GM21723 (cell line): Measurements from ENCODE around the gene SCUBE1.

ENCODE experiments used
- ATAC-seq: cut with Tn5 transposase; IDR thresholded peaks from one replicate; pipeline ENCODE4 v1.9.1; 2021; ENCODE audit warnings: mild to moderate bottlenecking, moderate library complexity; ENCODE audit not compliant: unreplicated experiment

SCUBE1 gene

DNA sequence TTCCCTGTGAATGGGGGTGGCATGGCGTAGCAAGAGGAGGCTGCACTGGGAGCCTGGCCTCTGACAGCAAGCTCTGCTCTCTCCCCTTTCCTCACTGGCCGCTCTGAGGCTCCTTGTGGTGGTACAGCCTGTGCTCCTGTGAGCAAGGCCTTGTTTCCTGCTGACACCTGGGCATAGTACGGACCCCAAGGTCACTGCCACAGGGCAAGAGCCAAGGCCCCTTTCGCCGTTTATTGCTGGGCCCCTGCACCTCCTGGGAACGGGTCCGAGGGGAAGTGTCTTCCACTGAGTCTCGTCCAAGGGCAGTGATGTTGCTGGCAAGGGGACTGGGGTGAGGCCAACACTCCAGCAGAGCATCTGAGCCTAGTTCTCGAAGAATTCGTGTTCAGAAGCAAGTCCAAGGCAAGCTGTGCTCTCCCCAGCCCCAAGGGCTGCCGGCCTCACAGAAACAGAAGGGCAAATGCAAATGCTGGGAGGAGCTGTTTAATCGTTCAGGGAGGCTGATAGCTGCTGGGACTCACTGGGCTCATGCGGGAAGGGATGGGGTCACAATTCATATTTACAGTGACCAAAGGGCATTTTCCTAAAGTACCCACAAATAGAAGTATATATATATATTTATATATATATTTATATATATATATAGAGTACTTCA, 140.3 kb downstream of the SCUBE1 start:
- ATAC-seq = no peak

GRCh38 chr22:43202326-43202725, 140.8 kb downstream of the SCUBE1 start:
- ATAC-seq = no peak

DNA sequence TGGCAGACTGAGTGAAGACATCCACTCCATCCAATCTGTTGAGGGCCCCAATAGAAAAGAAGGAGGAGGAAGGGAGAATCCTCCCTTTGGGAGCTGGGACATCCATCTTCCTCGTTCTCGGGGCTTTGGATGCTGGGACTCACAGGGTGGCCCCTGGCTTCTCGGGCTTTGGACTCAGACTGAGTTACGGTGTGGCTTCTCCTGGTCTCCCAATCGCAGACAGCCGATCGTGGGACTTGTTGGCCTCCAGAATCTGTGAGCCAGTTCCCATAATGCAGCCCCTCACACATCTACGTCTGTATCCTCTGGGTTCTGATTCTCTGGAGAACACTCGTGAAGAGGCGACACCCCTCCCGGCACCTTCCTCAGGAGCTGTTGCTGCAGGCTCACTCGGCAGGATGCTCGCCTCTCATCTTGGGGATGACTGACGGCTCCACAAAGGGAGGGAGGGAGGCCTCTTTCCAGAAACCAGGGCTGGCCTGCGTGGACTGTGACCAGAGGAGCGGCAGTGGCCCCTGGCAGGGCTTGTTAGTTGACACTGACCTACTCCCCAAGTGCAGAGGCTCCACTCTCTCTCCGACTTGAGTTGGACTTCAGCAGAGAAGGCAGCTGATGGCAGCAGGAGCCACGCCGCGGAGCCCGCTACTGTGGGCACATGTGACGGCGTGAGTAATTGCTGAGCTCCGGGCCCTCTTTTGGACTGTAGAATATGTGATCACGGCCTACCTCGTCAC, 141.5 kb downstream of the SCUBE1 start:
- no peak for ATAC-seq

- ATAC-seq = no peak
Measured at GRCh38 chr22:43200555-43200954, 142.6 kb downstream of the SCUBE1 start.

DNA sequence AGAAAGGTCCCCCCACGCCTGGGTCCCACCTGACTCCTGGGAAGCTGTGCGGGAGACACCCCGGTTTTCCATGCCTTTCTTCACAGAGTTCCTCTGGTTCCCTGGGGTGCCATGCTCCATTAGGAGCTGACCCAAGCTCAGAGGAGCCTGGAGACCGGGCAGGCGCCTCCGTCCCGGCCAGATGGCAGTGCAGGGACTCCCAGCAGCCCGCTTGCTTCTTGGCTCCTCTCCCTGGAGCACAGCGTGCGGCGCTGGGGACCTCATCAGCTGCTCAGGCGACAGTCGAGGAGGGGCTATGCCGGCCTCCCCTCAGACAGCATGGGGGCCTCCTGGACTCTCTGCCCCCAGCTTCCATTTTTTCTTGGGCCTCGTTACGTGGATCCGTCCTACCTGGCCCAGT, 143.1 kb downstream of the SCUBE1 start:
- ATAC-seq = no peak

- ATAC-seq = no peak
Measured at GRCh38 chr22:43199541-43199940, 143.6 kb downstream of the SCUBE1 start.

- no peak for ATAC-seq
Measured at GRCh38 chr22:43198936-43199335, 144.2 kb downstream of the SCUBE1 start.

- no peak for ATAC-seq
Measured at GRCh38 chr22:43198126-43198525, 145.0 kb downstream of the SCUBE1 start.

- no peak for ATAC-seq
Measured at GRCh38 chr22:43197271-43197941, 145.8 kb downstream of the SCUBE1 start.

DNA sequence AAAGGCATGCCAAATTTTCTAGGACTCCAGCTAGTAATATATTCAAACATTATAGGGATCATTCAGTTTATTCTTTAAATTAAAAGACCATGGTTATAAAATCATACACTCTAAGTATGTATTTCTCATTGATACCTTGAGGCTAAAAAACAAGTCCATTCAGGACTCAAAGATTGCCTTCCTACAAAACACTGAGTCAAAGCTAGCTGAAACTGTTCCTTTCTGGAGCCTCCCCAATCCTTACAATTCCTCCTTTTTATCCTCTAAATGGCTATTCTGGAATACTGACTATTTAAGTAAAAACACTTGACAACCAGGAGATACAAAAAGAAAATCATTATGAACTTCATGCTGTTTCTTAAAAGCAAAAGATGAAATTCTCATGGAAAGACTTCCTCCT, 151.3 kb downstream of the SCUBE1 start:
- no peak for ATAC-seq

DNA sequence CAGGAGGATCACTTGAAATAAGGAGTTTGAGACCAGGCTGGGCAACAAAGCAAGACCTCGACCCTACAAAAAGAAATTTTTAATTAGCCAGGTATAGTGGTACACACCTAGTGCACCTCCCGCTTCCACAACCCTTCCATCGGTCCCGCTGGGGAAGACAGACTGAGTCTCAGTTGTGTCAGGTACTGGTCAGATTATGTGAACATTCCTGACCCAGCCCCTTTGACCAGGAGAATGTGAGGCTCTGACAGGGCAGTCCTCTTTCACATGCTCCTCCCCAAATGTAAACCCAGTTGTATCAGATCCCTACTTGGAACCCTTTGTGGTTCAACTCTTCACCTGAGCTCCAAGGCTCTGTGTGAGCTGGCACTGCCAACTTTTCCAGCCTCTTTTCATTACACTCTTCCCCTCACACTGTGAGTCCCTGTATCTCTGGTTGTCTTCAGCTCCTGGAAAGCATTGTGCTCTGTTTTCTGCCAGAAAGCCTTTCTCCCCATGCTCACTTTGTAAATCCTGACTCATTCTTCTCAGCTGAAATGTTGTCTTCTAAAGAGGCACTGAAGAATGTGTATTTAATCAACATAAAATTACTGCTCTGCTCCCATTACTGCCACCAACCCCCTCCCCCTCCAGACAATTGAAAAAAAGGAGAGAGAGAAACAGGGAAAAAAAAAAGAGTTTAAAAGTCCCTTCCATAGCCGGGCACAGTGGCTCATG, 154.2 kb downstream of the SCUBE1 start:
- ATAC-seq = no peak

DNA sequence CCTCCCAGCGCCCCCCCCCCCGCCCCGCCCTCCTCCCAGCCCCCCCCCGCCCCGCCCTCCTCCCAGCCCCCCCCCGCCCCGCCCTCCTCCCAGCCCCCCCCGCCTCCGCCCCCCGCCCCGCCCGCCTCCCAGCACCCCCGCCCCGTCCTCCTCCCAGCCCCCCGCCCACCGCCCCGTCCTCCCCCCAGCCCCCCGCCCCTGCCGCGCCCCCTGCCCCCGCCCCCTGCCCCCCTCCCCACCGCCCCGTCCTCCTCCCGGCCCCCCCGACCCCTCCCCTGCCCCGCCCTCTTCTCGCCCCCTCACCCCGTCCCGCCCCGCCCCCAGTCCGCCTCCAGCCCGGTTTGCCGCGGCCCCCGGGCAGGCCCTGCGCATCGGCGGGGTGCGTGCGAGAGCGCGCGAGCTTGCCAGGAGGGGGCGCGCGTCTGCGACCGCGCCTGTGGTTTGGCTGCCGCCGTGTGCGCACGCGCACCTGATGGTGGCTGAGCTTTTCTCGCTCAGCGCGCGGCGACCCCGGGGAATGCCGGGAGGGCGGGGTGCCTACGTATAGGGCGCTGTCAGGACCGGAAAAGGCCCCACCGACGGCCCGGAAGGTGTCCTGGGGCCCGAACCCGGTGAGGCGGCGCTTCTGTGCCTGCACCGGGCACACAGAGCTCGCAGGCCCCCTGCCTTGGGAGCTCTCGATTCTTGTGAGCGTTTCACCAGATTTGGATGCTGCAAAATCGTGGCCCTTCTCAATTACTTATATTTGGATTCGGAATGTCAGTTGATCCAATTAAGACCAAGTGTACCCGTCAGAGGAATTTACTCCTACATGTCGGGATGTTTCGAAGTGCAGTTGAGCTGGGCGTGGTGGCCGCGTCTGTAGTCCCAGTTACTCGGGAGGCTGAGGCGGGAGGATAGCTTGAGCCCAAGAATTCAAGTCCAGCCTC, 155.7 kb downstream of the SCUBE1 start:
- peak; percentile 76 for ATAC-seq

DNA sequence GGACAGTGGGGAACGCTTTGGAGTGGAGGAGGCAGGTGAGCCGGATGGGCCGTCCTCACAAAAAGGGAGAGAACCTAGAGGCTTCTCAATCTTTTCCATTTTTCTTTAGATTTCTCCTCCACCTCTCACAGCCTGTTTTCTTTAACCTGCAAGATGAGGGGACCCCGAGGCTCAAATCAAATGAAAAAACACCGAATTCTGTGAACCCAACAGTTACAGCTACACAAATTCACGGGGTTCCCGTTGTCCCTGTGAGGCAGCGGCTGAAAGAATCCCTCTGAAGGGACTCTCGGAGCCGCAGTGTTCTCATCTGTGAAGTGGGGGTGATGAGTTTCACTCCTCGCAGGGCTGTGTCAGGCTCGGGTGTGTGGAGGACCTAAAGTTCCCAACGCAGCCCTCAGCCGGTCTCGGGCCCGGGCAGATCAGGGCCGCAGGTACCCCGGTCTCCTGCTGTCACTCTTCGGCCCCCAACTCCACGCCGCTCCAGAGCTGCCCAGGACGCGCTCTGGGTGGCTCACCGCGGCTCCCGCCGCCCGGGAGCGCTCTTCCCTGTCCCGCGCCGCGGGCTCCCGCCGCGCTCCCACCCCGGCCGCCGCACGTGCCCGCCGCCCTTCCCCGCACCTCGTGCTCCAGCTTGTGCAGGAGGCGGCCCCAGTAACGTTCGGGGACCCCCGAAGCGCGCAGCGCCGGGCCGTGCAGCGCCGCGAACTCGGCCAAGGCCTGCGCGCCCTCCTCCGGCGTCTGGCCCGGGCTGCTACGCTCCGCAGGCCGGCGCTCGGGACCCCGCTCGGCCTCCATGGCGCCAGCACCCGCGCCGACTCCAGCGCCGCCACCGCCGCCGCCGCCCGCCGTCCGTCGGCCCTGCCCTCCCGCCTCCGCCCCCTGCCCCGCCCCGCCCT, 156.7 kb downstream of the SCUBE1 start, which contains the start of gene TTLL12:
Gene TTLL12, minus strand, starts transcription at position 863 of the 899 bp plus-strand sequence. Its CDS starts 65 bp downstream, at position 798.
- ATAC-seq = peak; percentile 44

DNA sequence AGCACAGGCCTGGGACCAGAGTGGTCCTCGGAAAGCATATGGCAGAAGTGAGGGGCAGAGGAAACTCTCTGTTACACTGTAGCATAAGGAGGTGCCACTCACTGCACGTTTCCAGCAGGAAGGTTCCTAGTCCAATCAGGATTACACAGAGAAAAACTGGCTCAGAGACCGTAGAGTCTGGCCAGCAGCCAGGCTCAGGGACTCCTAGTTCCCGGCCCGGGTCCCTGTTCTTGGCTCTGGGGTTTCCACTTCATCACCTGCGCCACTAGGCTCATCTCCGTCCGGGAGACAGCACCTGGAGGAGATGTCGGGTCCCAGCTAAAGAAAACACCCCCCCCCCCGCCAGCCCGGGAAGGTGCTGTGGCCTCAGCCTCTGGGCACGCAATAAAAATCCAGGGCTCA, 157.3 kb downstream of the SCUBE1 start:
- no peak for ATAC-seq

- ATAC-seq = no peak
Measured at GRCh38 chr22:43183496-43184277, 159.5 kb downstream of the SCUBE1 start.

- no peak for ATAC-seq
Measured at GRCh38 chr22:43182726-43183125, 160.4 kb downstream of the SCUBE1 start.

DNA sequence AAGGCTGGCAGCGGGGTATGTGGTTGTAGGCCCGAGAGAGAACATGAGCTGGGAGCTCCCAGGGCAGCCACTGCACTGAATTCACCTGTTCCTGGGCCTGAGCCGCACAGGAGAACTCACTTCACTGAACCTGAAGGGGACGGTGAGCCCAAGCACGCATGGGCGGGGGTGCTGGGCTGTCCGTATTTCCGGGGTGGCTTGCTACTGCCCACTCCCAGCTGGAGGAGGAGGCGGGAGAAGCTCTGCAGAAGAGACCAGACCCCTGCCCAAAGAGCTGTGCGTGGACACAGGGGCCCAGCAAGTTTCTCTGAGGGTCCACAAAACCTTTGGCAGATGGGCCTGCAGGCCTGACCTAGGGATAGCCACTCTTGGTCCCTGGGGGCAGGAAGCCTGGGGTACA, 161.1 kb downstream of the SCUBE1 start:
- ATAC-seq = no peak

- ATAC-seq = no peak
Measured at GRCh38 chr22:43181321-43182076, 161.7 kb downstream of the SCUBE1 start.
